GM23248 (cell line): ENCODE data around the gene STXBP6. TPM values are rescaled to one million over a fixed set of nuclear protein-coding genes. Genes with fewer than 3 reads are reported as not detected.

Source experiments
- DNase-seq: peaks from one replicate; pipeline ENCODE4 v3.0.0-alpha.2; 2015
- H2AFZ ChIP-seq: fragments of 200-600 bp; sonication (generic); 2 replicates; pipeline ENCODE4 v1.6.1; 2016; ENCODE audit warnings: antibody characterized with exemption
- H3F3A ChIP-seq: fragments of 200-600 bp; sonication (generic); 2 replicates; pipeline ENCODE4 v1.6.1; 2016; ENCODE audit warnings: mild to moderate bottlenecking, antibody characterized with exemption, mixed run types; ENCODE audit not compliant: insufficient read depth
- H3K27ac ChIP-seq: fragments of 200-600 bp; sonication (generic); 2 replicates; pipeline ENCODE4 v1.5.1; 2016; ENCODE audit warnings: mild to moderate bottlenecking
- H3K27me3 ChIP-seq: fragments of 200-600 bp; sonication (generic); replicated peaks from 2 replicates; pipeline ENCODE4 v1.6.1; 2016; ENCODE audit warnings: mild to moderate bottlenecking; ENCODE audit not compliant: insufficient read depth
- H3K36me3 ChIP-seq: fragments of 200-600 bp; sonication (generic); 2 replicates; pipeline ENCODE4 v1.6.1; 2016; ENCODE audit warnings: low read depth, mild to moderate bottlenecking
- H3K4me1 ChIP-seq: fragments of 200-600 bp; sonication (generic); 2 replicates; pipeline ENCODE4 v1.6.1; 2016; ENCODE audit warnings: mild to moderate bottlenecking; ENCODE audit not compliant: insufficient read depth
- H3K4me2 ChIP-seq: fragments of 200-600 bp; sonication (generic); one replicate; pipeline ENCODE4 v1.6.1; 2016; ENCODE audit warnings: mild to moderate bottlenecking; ENCODE audit not compliant: unreplicated experiment
- H3K4me3 ChIP-seq: fragments of 200-600 bp; sonication (generic); 2 replicates; pipeline ENCODE4 v1.5.1; 2016; ENCODE audit warnings: mild to moderate bottlenecking
- H3K79me2 ChIP-seq: fragments of 200-600 bp; sonication (generic); 2 replicates; pipeline ENCODE4 v1.6.1; 2016; ENCODE audit warnings: mild to moderate bottlenecking; ENCODE audit not compliant: insufficient read depth
- H3K9ac ChIP-seq: fragments of 200-600 bp; sonication (generic); 2 replicates; pipeline ENCODE4 v1.6.1; 2016; ENCODE audit warnings: mild to moderate bottlenecking
- H3K9me2 ChIP-seq: fragments of 200-600 bp; sonication (generic); 2 replicates; pipeline ENCODE4 v1.6.1; 2016; ENCODE audit warnings: mixed run types, mild to moderate bottlenecking, moderate library complexity; ENCODE audit not compliant: insufficient read depth
- H3K9me3 ChIP-seq: fragments of 200-600 bp; sonication (generic); one replicate; pipeline ENCODE4 v1.6.1; 2017; ENCODE audit warnings: low read depth
- H4K20me1 ChIP-seq: fragments of 200-600 bp; sonication (generic); 2 replicates; pipeline ENCODE4 v1.6.0; 2016; ENCODE audit not compliant: insufficient read depth
- EZH2 ChIP-seq: fragments of 200-600 bp; sonication (generic); IDR thresholded peaks from 2 replicates; pipeline ENCODE4 v1.6.1; 2018; ENCODE audit warnings: antibody characterized with exemption, mild to moderate bottlenecking; ENCODE audit not compliant: insufficient read depth, poor library complexity, severe bottlenecking
- EZH2phosphoT487 ChIP-seq: fragments of 200-600 bp; sonication (generic); IDR thresholded peaks from 2 replicates; pipeline ENCODE4 v1.6.1; 2018; ENCODE audit warnings: antibody characterized with exemption, moderate library complexity, mild to moderate bottlenecking, low read depth; ENCODE audit not compliant: insufficient read depth
- WGBS, 2 experiments: methylation state at CpG; one replicate each; pipeline ENCODE4 v1.1.6; 2015 to 2017; ENCODE audit warnings: low lambda C conversion rate in 2 of 2, low coverage in 1 of 2; ENCODE audit errors: missing lambda C conversion rate in 2 of 2; 5-methylcytosine and 5-hydroxymethylcytosine counted together
- in situ Hi-C: fragments of 300-500 bp; cut with MboI; formaldehyde crosslinking; loops from 2 replicates; pipeline ENCODE4 v1.15.0; 2020
- polyA plus RNA-seq: library from polyadenylated mRNA; unstranded; fragments of >200 nt; fragmentation: Nextera tagmentation; extraction: Ambion mirVana; gene quantifications from 2 replicates; pipeline ENCODE4 v1.2.1, GENCODE V29; 2016
- total RNA-seq: library from RNA; depleted of rRNA; stranded (reverse); fragments of >200 nt; shearing (Covaris generic); gene quantifications from 2 replicates; pipeline ENCODE4 v1.2.3, GENCODE V29; 2014

Gene STXBP6
- total and polyA plus RNA-seq, 2 experiments from 2014 or later: 13.9 to 19.6 TPM

GRCh38 chr14:24957814-24958213, 92.1 kb downstream of the STXBP6 start:
- Histone ChIP-seq H3K27me3 (no peaks in the 10 kb centered on the region), H3K4me2 (no peak overlapping the region), H3K27ac (no peak overlapping the region), H3F3A (peaks cover 18% of the 10 kb centered on the region; the same call in 1 of the 2 replicates), H3K9me3 (no peaks in the 10 kb centered on the region), H3K9me2 (no peaks in the 10 kb centered on the region), H2AFZ (no peak overlapping the region), H3K4me3 (no peak overlapping the region), H3K9ac (no peak overlapping the region), H3K79me2 (peaks cover 29% of the 10 kb centered on the region), H3K36me3 (no peaks in the 10 kb centered on the region), H3K4me1 (peaks cover 36% of the 10 kb centered on the region), H4K20me1 (no peaks in the 10 kb centered on the region)
- no peak for TF ChIP-seq EZH2
- TF ChIP-seq EZH2phosphoT487: no peak
- DNase-seq: no peak
- WGBS, 2 experiments: 67 to 75% methylated on average over 1 of the region's 1 CpG
- in situ Hi-C loops: no loop called here

GRCh38 chr14:24956104-24956503, 93.8 kb downstream of the STXBP6 start:
- Histone ChIP-seq H3K9ac (no peak overlapping the region), H3K4me3 (no peak overlapping the region), H3K36me3 (no peaks in the 10 kb centered on the region), H3K9me2 (no peaks in the 10 kb centered on the region), H3K27ac (no peak overlapping the region), H3F3A (peaks cover 18% of the 10 kb centered on the region; the same call in 1 of the 2 replicates), H3K4me1 (peaks cover 35% of the 10 kb centered on the region), H3K27me3 (no peaks in the 10 kb centered on the region), H3K79me2 (peaks cover 27% of the 10 kb centered on the region), H3K9me3 (no peaks in the 10 kb centered on the region), H4K20me1 (no peaks in the 10 kb centered on the region), H3K4me2 (no peak overlapping the region), H2AFZ (no peak overlapping the region)
- in situ Hi-C loops: no loop called here
- whole genome bisulfite sequencing, 2 experiments: 79 to 85% methylated on average over 4 of the region's 4 CpGs
- no peak for DNase-seq
- TF ChIP-seq EZH2: no peak
- TF ChIP-seq EZH2phosphoT487: no peak

GRCh38 chr14:24954700-24955037, 95.3 kb downstream of the STXBP6 start:
- TF ChIP-seq EZH2phosphoT487: no peak
- Histone ChIP-seq H3K27me3 (no peaks in the 10 kb centered on the region), H3K4me3 (no peak overlapping the region), H3K9me3 (no peaks in the 10 kb centered on the region), H3K36me3 (no peaks in the 10 kb centered on the region), H3K9ac (no peak overlapping the region), H4K20me1 (no peaks in the 10 kb centered on the region), H3K4me2 (no peak overlapping the region), H3F3A (peaks cover 14% of the 10 kb centered on the region; the same call in 1 of the 2 replicates), H3K4me1 (peaks cover 22% of the 10 kb centered on the region), H3K79me2 (peaks cover 29% of the 10 kb centered on the region), H3K27ac (no peak overlapping the region), H2AFZ (no peak overlapping the region), H3K9me2 (no peaks in the 10 kb centered on the region)
- 94 to 100% methylated on average over 2 of the region's 2 CpGs for WGBS, 2 experiments
- in situ Hi-C loops: no loop called here
- DNase-seq: no peak

GRCh38 chr14:24954037-24954699, 95.8 kb downstream of the STXBP6 start:
- Histone ChIP-seq H3F3A (peaks cover 9% of the 10 kb centered on the region; the same call in 1 of the 2 replicates), H3K4me3 (no peak overlapping the region), H3K27me3 (no peaks in the 10 kb centered on the region), H3K4me1 (peaks cover 17% of the 10 kb centered on the region), H4K20me1 (no peaks in the 10 kb centered on the region), H3K9me2 (no peaks in the 10 kb centered on the region), H3K36me3 (no peaks in the 10 kb centered on the region), H2AFZ (no peak overlapping the region), H3K4me2 (no peak overlapping the region), H3K9ac (no peak overlapping the region), H3K79me2 (peaks cover 34% of the 10 kb centered on the region), H3K9me3 (no peaks in the 10 kb centered on the region), H3K27ac (no peak overlapping the region)
- TF ChIP-seq EZH2: no peak
- no peak for TF ChIP-seq EZH2phosphoT487
- in situ Hi-C loops: no loop called here
- 91 to 94% methylated on average over 4 of the region's 4 CpGs for WGBS, 2 experiments
- no peak for DNase-seq
